GM12865 (cell line): Measurements from ENCODE around the gene ZBTB20.
A peak's percentile ranks its signal among the peaks of the same experiment; 100 is the strongest.
"Not testable (repeated sequence)": the region's sequence is repeated elsewhere in the genome, so short reads cannot be mapped to it uniquely, and the experiment has no call there.

Experiments used
- DNase-seq: peaks from one replicate; pipeline ENCODE4 v3.0.0; 2010; ENCODE audit warnings: low read depth
- H3K4me3 ChIP-seq: 2 replicates; pipeline ENCODE4 v1.5.1; 2011; ENCODE audit warnings: mild to moderate bottlenecking, low read depth, low read length, control low read depth
- TF ChIP-seq, protein P1 (sequence below): IDR thresholded peaks from 2 replicates; pipeline ENCODE4 v1.5.1; 2011; ENCODE audit warnings: low read length, control low read depth, low read depth, inconsistent platforms; ENCODE audit not compliant: insufficient read depth; ENCODE audit errors: missing control alignments

ZBTB20 gene

DNA sequence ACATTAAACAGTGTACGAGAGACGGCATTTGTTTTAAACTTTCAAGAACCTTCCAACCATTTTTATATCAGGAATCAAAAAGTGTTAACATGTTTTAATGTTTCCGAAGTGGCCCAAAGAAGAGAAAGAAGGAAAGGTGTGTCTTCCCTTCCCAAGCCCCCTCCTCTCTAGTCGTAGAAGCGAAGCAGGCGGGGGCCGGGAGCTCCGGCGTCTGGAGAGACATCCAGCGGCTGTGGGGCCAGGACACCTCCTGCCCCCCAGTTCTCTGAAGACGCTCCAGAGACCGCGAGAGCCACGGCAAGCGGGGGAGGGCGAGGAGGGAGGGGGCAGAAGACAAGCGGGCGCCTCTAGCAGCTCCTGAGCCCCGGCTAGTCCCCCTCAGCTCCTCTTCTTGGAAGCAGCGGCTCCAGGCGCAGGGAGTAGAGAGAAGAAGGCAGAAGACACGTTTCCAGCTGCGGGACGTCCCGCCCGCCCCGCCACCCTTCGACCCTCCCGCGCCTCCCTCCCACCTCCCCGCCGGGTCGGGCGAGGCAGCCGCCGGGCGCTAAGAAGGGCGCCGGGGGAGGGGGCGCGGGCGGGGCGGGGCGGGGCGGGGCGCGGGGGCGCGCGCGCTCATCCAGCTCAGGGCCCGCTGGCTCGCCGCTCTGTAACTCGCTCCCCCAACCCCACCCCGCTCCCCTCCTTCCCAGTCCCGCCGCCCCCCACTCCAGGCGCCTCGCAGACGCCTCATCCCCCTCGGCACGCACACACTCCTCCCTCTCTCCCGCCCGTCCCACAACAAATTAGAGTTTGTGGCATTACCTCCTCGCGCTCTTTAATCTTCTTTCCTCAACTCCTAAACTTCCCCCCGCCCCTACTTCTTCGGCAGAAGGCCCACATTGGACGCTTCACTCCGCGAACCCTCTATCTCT lies at the start of gene ZBTB20:
ZBTB20 (minus strand) TSS at position 871 of the 911 bp plus-strand sequence.
- TF ChIP-seq, protein P1, sequence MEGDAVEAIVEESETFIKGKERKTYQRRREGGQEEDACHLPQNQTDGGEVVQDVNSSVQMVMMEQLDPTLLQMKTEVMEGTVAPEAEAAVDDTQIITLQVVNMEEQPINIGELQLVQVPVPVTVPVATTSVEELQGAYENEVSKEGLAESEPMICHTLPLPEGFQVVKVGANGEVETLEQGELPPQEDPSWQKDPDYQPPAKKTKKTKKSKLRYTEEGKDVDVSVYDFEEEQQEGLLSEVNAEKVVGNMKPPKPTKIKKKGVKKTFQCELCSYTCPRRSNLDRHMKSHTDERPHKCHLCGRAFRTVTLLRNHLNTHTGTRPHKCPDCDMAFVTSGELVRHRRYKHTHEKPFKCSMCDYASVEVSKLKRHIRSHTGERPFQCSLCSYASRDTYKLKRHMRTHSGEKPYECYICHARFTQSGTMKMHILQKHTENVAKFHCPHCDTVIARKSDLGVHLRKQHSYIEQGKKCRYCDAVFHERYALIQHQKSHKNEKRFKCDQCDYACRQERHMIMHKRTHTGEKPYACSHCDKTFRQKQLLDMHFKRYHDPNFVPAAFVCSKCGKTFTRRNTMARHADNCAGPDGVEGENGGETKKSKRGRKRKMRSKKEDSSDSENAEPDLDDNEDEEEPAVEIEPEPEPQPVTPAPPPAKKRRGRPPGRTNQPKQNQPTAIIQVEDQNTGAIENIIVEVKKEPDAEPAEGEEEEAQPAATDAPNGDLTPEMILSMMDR = no peak
- peak; percentile 88 for DNase-seq
- H3K4me3 ChIP-seq = peak within 1 kb of the TSS; percentile 95

DNA sequence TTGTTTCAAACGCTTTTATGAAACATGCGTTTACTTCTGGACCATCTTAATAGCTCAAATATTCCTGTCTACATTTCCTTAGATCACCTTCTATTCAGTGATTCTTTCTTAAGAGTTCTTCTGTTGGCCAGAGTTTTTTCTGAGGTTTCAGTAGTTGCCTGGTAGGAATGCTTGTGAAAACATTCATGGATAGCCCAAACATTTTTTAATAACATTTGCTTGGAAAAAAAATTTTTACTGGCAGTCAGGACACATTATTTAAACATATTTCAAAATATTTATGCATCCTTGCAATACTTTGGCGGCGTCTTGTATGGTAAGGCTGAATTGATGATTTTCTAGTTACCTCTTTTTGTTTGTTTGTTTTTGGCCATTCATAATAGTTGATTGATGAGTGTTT lies 47.4 kb upstream of the ZBTB20 start:
- no peak for DNase-seq

DNA sequence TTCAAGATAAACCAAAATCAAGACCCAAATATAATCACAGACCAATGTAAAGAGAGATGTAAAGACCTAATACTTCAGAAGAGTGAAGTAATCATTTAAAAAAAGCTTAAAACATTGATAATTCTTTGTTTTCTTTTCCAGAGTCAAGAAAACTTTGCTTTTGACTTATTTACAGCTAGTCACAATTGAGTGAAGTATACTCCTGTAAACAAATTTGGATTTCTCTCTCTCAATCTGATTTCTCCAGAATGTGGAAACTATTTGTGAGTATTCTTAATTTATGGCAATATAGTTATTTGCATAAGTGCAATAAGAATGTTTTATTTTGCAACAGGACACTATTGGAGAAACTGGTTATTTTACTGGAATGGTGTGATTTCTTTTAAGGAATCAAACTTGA lies 43.7 kb upstream of the ZBTB20 start:
- TF ChIP-seq, protein P1 = no peak
- no peak for DNase-seq
- H3K4me3 ChIP-seq = no peak overlapping the region

More for the DNA sequence above, 47.4 kb upstream of the ZBTB20 start:
- TF ChIP-seq, protein P1 = no peak
- no peak overlapping the region for H3K4me3 ChIP-seq

DNA sequence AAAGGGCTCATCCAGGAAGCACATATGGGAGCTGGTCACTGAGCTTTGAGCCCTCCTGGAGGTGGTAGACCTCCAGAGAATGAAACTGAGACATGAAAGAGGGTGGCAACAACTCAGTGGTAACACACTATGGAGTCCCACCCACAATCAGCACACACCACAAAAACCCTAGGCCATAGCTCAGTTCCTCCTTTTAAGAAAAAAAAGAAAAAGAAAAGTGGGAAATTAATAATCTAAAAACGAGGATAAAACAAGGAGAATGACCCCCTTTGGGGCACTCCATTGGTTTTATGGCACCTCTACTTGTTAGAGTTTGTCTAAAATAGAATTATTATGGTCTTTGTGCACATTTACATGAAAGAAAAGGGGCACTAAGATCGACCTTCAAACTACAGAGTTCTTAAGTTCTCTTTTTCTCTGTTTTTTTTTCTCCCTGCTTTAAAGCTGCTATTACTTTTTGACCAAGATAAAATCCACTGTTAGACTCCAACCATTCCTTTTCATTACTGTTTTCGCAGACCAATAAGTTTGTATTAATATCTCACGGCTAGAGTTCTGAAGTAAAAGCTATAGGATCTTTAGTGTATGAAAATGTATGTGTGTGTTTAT lies 40.2 kb upstream of the ZBTB20 start:
- peak; percentile 88 for DNase-seq
- peak overlapping the region; percentile 19 for H3K4me3 ChIP-seq
- TF ChIP-seq, protein P1 = no peak

DNA sequence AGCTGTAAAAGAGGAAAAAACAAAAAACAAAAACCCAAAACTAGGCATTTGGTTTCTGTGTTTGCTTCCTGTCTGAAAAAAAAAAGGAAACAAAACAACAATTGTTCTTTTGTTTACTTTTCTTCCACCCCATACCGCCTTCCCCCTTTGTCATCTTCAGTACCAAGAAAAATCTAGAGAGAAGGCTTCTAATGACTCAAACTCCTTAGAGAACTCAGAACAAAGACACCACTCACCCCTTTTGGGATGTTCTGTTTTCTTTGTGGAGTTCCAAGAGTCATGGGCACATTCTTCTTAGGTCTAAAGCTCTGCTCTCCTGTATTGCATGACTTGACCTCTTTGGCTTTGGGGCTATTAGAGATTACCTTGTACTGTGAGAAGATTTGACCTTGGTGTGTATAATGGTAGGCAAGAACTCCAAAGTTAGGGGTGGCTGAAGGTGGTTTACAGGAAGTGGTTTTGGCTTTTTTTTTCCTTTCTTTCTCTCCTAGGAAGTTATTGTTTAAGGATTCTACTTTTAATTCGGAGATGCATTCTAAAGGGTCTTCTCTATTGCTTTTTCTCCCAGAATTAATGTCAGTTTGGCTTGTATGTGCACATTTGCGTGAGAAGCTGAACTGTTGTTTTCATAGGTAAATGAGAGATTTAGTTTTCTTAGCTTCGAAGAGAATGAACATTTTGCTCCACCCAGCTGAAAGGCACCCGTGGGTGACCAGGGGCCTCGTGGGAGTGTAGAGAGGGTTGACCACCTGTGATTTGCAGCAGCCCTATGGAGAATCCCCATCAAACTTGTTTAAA lies 39.5 kb upstream of the ZBTB20 start:
- H3K4me3 ChIP-seq = no peak overlapping the region; the same call in 1 of the 2 replicates

DNA sequence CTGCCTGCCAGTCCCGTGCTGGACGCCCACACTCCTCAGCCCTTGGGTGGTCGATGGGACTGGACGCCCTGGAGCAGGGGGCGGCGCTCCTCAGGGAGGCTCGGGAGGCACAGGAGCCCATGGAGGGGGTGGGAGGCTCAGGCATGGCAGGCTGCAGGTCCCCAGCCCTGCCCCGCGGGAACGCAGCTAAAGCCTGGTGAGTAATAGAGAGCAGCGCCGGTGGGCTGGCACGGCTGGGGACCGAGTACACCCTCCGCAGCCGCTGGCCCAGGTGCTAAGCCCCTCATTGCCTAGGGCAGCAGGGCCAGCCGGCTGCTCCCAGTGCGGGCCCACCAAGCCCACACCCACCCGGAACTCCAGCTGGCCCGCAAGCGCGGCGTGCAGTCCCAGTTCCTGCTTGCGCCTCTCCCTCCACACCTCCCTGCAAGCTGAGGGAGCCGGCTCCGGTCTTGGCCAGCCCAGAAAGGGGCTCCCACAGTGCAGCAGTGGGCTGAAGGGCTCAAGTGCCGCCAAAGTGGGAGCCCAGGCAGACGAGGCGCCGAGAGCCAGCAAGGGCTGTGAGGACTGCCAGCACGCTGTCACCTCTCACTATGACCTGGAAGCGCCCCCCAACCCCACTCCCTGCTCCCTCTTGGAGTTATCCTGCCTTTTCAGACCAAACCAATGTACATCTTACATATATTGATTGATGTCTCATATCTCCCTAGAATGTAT lies 37.9 kb upstream of the ZBTB20 start:
- DNase-seq, H3K4me3 ChIP-seq: not testable (repeated sequence)

More for the DNA sequence above, 39.5 kb upstream of the ZBTB20 start:
- TF ChIP-seq, protein P1 = no peak
- peak; percentile 44 for DNase-seq

DNA sequence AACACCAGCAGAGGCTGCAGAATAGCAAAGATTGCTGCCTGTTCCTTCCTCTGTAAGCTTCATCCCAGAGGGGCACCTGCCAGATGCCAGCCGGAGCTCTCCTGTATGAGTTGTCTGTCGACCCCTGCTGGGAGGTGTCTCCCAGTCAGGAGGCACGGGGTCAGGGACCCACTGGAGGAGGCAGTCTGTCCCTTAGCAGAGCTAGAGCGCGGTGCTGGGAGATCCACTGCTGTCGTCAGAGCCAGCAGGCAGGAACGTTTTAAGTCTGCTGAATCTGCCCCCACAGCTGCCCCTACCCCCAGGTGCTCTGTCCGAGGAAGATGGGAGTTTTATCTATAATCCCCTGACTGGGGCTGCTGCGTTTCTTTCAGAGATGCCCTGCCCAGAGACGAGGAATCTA lies 31.8 kb upstream of the ZBTB20 start:
- DNase-seq, H3K4me3 ChIP-seq: not testable (repeated sequence)
